K562 (cell line): ENCODE measurements around the gene ERVH48-1. TPM values are rescaled to one million over a fixed set of nuclear protein-coding genes. Genes with fewer than 3 reads are reported as not detected.

Source experiments
- ATF2 ChIP-seq: sonication (generic); formaldehyde crosslinking; IDR thresholded peaks from 2 replicates; pipeline ENCODE4 v1.8.1; 2022; ENCODE audit warnings: missing genetic modification reagents
- CHD4 ChIP-seq: fragments of 200-600 bp; sonication (generic); IDR thresholded peaks from 3 replicates; pipeline ENCODE4 v1.6.1; 2012; ENCODE audit warnings: low read depth, mild to moderate bottlenecking, mixed read lengths, low read length, inconsistent platforms; ENCODE audit not compliant: insufficient read depth, insufficient replicate concordance, poor library complexity, severe bottlenecking
- ETS1 ChIP-seq: conservative IDR thresholded peaks from 2 replicates; pipeline ENCODE4 v1.6.1; 2011; ENCODE audit warnings: low read depth, mild to moderate bottlenecking, low read length; ENCODE audit not compliant: control insufficient read depth
- GABPA ChIP-seq: fragments of 200-800 bp; sonication (Bioruptor generic); conservative IDR thresholded peaks from 2 replicates; pipeline ENCODE4 v1.6.1; 2016; ENCODE audit warnings: low read depth, missing genetic modification characterization, missing compliant biosample characterization
- KAT7 ChIP-seq: sonication (generic); formaldehyde crosslinking; IDR thresholded peaks from 2 replicates; pipeline ENCODE4 v1.8.0; 2022; ENCODE audit warnings: missing genetic modification reagents, mild to moderate bottlenecking, borderline replicate concordance
- MAZ ChIP-seq, 2 experiments: fragments of 450-650 bp in 1 of 2; sonication (generic) in 1 of 2; formaldehyde crosslinking; IDR thresholded peaks in 1 of 2; conservative IDR thresholded peaks in 1 of 2; 2 replicates each; pipeline versions ENCODE4 v1.4.0 to v1.5.0; 2020; ENCODE audit warnings: mild to moderate bottlenecking in 1 of 2, missing genetic modification reagents in 1 of 2
- MLX ChIP-seq, 2 experiments: fragments of 450-650 bp in 1 of 2; sonication (generic) in 1 of 2; formaldehyde crosslinking; conservative IDR thresholded peaks; 2 replicates each; pipeline versions ENCODE4 v1.4.0 to v1.8.1; 2020 to 2022; ENCODE audit warnings: mild to moderate bottlenecking in 1 of 2, missing genetic modification reagents in 1 of 2
- SREBF2 ChIP-seq: sonication (generic); formaldehyde crosslinking; IDR thresholded peaks from 2 replicates; pipeline ENCODE4 v1.4.0; 2020; ENCODE audit warnings: mild to moderate bottlenecking, missing genetic modification reagents
- TAF1 ChIP-seq: IDR thresholded peaks from 2 replicates; pipeline ENCODE4 v1.6.1; 2011; ENCODE audit warnings: mild to moderate bottlenecking, low read length, moderate library complexity; ENCODE audit not compliant: insufficient read depth, control insufficient read depth, severe bottlenecking; ENCODE audit errors: extremely low read depth
- TEAD1 ChIP-seq, 2 experiments: fragments of 450-650 bp in 1 of 2; sonication (generic) in 1 of 2; formaldehyde crosslinking; IDR thresholded peaks; 2 replicates each; pipeline versions ENCODE4 v1.4.0 to v1.8.0; 2020 to 2022; ENCODE audit warnings: mild to moderate bottlenecking in 2 of 2, missing genetic modification reagents in 1 of 2
- THRA ChIP-seq: fragments of 450-650 bp; IDR thresholded peaks from 2 replicates; pipeline ENCODE4 v1.6.1; 2017; ENCODE audit warnings: mild to moderate bottlenecking, moderate library complexity
- ZNF445 ChIP-seq: fragments of 250-450 bp; sonication (Bioruptor Pico); IDR thresholded peaks from 2 replicates; pipeline ENCODE4 v1.4.0; 2020; ENCODE audit warnings: low read depth, mild to moderate bottlenecking, moderate library complexity
- ZNF766 ChIP-seq: fragments of 200-800 bp; sonication (Bioruptor generic); conservative IDR thresholded peaks from 2 replicates; pipeline ENCODE4 v1.6.1; 2016; ENCODE audit warnings: missing genetic modification characterization, missing compliant biosample characterization
- polyA plus RNA-seq, 8 experiments: library from polyadenylated mRNA; depleted of rRNA in 4 of 8; stranded (reverse) in 5 of 8; unstranded in 3 of 8; fragments of >200 nt; fragmentation: Nextera tagmentation in 2 of 8; fragmentation: Illumina TruSeq in 1 of 8; extraction: Ambion mirVana in 2 of 8; extraction: Trizol in 1 of 8; gene quantifications; 2 replicates each; pipeline versions ENCODE4 v1.2.1 to v1.2.3, GENCODE V29; 2011 to 2014; ENCODE audit warnings: inconsistent platforms in 1 of 8, missing spikeins in 1 of 8
- total RNA-seq, 7 experiments: library from RNA; depleted of rRNA in 6 of 7; stranded (reverse); fragments of >200 nt in 6 of 7; fragmentation: Illumina TruSeq in 2 of 7; extraction: Trizol in 2 of 7; gene quantifications; 2 replicates each; pipeline versions ENCODE4 v1.2.1 to v1.2.3, GENCODE V29; 2011 to 2021; ENCODE audit warnings: low replicate concordance in 1 of 7
- TF ChIP-seq, protein P1 (sequence below): sonication (generic); formaldehyde crosslinking; IDR thresholded peaks from 2 replicates; pipeline ENCODE4 v1.8.0; 2022; ENCODE audit warnings: missing genetic modification reagents, mild to moderate bottlenecking, moderate library complexity, borderline replicate concordance
- TF ChIP-seq, protein P2 (sequence below): fragments of 250-450 bp; sonication (Bioruptor Pico); IDR thresholded peaks from 2 replicates; pipeline ENCODE4 v1.8.0; 2021; ENCODE audit warnings: moderate library complexity, mild to moderate bottlenecking, inconsistent platforms
- TF ChIP-seq, protein P3 (sequence below): fragments of 450-650 bp; IDR thresholded peaks from 2 replicates; pipeline ENCODE4 v1.6.1; 2017; ENCODE audit warnings: antibody characterized with exemption

ERVH48-1 gene
- total and polyA plus RNA-seq, 9 of the 15 experiments (the other 6 are each of a cell fraction or from before 2014, with no cell fraction given), result 0.08 to 0.49 (median 0.16) TPM; not detected in 3

- TF ChIP-seq ZNF445 (peak; percentile 15; the same call in 1 of the 2 replicates), MLX (CRISPR knock-in tag; conservative IDR thresholded peaks at IDR 0.05) (no peak), KAT7 (CRISPR knock-in tag) (no peak; the same call in 1 of the 2 replicates), SREBF2 (CRISPR knock-in tag) (no peak), TAF1 (peak; percentile 59), GABPA (no peak), TEAD1 (CRISPR knock-in tag; IDR thresholded peaks at IDR 0.05) (peak in 1 of 2 experiments; percentile 58; a peak in 1 of 4 replicates), ATF2 (CRISPR knock-in tag) (no peak), MAZ (CRISPR knock-in tag; conservative IDR thresholded peaks at IDR 0.05 in 1 of 2, IDR thresholded peaks at IDR 0.05 in 1 of 2) (peak; percentile 94 to 96; a peak in 3 of 4 replicates), ZNF766 (CRISPR knock-in tag) (no peak), THRA (no peak), CHD4 (no peak), ETS1 (peak; percentile 53)
- TF ChIP-seq, protein P1, sequence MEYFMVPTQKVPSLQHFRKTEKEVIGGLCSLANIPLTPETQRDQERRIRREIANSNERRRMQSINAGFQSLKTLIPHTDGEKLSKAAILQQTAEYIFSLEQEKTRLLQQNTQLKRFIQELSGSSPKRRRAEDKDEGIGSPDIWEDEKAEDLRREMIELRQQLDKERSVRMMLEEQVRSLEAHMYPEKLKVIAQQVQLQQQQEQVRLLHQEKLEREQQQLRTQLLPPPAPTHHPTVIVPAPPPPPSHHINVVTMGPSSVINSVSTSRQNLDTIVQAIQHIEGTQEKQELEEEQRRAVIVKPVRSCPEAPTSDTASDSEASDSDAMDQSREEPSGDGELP (CRISPR knock-in tag), result peak; percentile 86
- TF ChIP-seq, protein P2, sequence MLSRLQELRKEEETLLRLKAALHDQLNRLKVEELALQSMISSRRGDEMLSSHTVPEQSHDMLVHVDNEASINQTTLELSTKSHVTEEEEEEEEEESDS, result no peak
- TF ChIP-seq, protein P3, sequence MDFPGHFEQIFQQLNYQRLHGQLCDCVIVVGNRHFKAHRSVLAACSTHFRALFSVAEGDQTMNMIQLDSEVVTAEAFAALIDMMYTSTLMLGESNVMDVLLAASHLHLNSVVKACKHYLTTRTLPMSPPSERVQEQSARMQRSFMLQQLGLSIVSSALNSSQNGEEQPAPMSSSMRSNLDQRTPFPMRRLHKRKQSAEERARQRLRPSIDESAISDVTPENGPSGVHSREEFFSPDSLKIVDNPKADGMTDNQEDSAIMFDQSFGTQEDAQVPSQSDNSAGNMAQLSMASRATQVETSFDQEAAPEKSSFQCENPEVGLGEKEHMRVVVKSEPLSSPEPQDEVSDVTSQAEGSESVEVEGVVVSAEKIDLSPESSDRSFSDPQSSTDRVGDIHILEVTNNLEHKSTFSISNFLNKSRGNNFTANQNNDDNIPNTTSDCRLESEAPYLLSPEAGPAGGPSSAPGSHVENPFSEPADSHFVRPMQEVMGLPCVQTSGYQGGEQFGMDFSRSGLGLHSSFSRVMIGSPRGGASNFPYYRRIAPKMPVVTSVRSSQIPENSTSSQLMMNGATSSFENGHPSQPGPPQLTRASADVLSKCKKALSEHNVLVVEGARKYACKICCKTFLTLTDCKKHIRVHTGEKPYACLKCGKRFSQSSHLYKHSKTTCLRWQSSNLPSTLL, result no peak
Observed at GRCh38 chr21:42973991-42974831, 48.8 kb upstream of the ERVH48-1 start, which contains the start of gene PKNOX1 (continued).
